Heart right ventricle (tissue), 16 donors: ENCODE results near the gene GALNTL6. TPM values are rescaled to one million over a fixed set of nuclear protein-coding genes. Genes with fewer than 3 reads are reported as not detected.

Experiments
- ATAC-seq, 8 donors: fragments of 200-7000 bp; cut with Tn5 transposase; one replicate each; pipeline ENCODE4 v1.9.1; 2020; ENCODE audit warnings: mild to moderate bottlenecking in 8 of 8, moderate library complexity in 8 of 8, moderate number of reproducible peaks in 1 of 8
- DNase-seq, 2 donors: peaks; one replicate each; pipeline ENCODE4 v3.0.0-alpha.2; 2020
- H3K27ac ChIP-seq, 10 donors: fragments of 200-600 bp; sonication (generic) in 2 of 10; one replicate each; pipeline versions ENCODE4 v1.5.0 to v1.8.0; 2020 to 2022; ENCODE audit warnings: mild to moderate bottlenecking in 3 of 10
- H3K27me3 ChIP-seq, 7 donors: fragments of 200-600 bp; one replicate each; pipeline ENCODE4 v1.8.0; 2021 to 2022; ENCODE audit warnings: mild to moderate bottlenecking in 2 of 7
- H3K36me3 ChIP-seq, 9 donors: fragments of 200-600 bp; sonication (generic) in 1 of 9; one replicate each; pipeline versions ENCODE4 v1.5.0 to v1.8.0; 2020 to 2022; ENCODE audit warnings: mild to moderate bottlenecking in 2 of 9
- H3K4me1 ChIP-seq, 9 donors: fragments of 200-600 bp; sonication (generic) in 1 of 9; one replicate each; pipeline versions ENCODE4 v1.5.0 to v1.8.0; 2020 to 2022; ENCODE audit warnings: mild to moderate bottlenecking in 4 of 9
- H3K4me3 ChIP-seq, 10 donors: fragments of 200-600 bp; sonication (generic) in 2 of 10; one replicate each; pipeline versions ENCODE4 v1.5.0 to v1.8.0; 2020 to 2022; ENCODE audit warnings: mild to moderate bottlenecking in 7 of 10, moderate library complexity in 2 of 10
- H3K9me3 ChIP-seq, 11 donors: fragments of 200-600 bp in 10 of 11; sonication (generic) in 2 of 11; one replicate each; pipeline versions ENCODE4 v1.5.0 to v1.8.0; 2013 to 2022; ENCODE audit warnings: mild to moderate bottlenecking in 2 of 11, control low read depth in 1 of 11, moderate library complexity in 1 of 11
- WGBS, 2 donors: extraction: QIAGEN DNeasy Blood & Tissue Kit; methylation state at CpG; one replicate each; pipeline ENCODE4 v1.1.7; 2013; ENCODE audit warnings: inconsistent platforms in 1 of 2; 5-methylcytosine and 5-hydroxymethylcytosine counted together
- intact Hi-C, 10 donors: fragments of 100-400 bp; cut with DNase I; formaldehyde crosslinking; loops; one replicate each; pipeline versions ENCODE4 v1.11.1 to v1.14.2; 2022
- polyA plus RNA-seq, 2 donors: library from polyadenylated mRNA; stranded (reverse); fragments of 200-250 nt; gene quantifications; one replicate each; pipeline ENCODE4 v1.2.3, GENCODE V29; 2013
- total RNA-seq, 10 donors: library from RNA; stranded (reverse); fragmentation: NEBNext Ultra II Directional in 3 of 10; extraction: Animal tissue kit (Norgen Biotek cat#: 25700) in 3 of 10; gene quantifications; one replicate each; pipeline versions ENCODE4 v1.2.1 to v1.2.4, GENCODE V29; 2021 to 2023
- TF ChIP-seq, protein P1 (sequence below), 9 donors: fragments of 200-600 bp; sonication (generic) in 2 of 9; IDR thresholded peaks; one replicate each; pipeline versions ENCODE4 v1.5.0 to v1.8.0; 2021 to 2022; ENCODE audit warnings: antibody characterized with exemption in 9 of 9, mild to moderate bottlenecking in 5 of 9, moderate library complexity in 1 of 9
- donor health status: Arrhythmogenic right ventricular cardiomyopathy.
- donor health status: ischemic (EF 13 %, LVEDD 7.1; RV severe dilation, severe dysfunction).
- donor health status: healthy with polysubstance abuse.
- donor health status: DM: no; HTN: yes; CAD: no.
- donor health status: DM: no; HTN: no; CAD: no.
- donor health status: ischemic (EF 25% LVEDD 6.9; RV normal size, moderate dysfunction).
- donor health status: ischemic (EF 25% LVEDD 5.7; RV mildly dilated, moderate dysfunction).
- donor health status: healthy.
- donor health status: DM: yes; HTN: yes; CAD: no.
- donor health status: Ischemic cardiomyopathy.
- donor health status: ischemic (EF 35%, LVEDD 5.7; RV mildly dilated, moderate dysfunction).
- donor health status: nonischemic (EF 11% LVEDD 7.7; RV severe dilation, severe dysfunction).
- donor health status: DM: yes; HTN: yes; CAD: no.
- donor health status: PGD.
- donor health status: ischemic (EF 29% LVEDD 5.4; RV normal size, mild dysfunction).
- donor health status: nonischemic (EF 23%, LVEDD 6.1; RV moderate dilation, normal function).

The GALNTL6 gene
- total and polyA plus RNA-seq, 12 donors: 0.14 to 2.6 (median 0.49) TPM; not detected in 6

DNA sequence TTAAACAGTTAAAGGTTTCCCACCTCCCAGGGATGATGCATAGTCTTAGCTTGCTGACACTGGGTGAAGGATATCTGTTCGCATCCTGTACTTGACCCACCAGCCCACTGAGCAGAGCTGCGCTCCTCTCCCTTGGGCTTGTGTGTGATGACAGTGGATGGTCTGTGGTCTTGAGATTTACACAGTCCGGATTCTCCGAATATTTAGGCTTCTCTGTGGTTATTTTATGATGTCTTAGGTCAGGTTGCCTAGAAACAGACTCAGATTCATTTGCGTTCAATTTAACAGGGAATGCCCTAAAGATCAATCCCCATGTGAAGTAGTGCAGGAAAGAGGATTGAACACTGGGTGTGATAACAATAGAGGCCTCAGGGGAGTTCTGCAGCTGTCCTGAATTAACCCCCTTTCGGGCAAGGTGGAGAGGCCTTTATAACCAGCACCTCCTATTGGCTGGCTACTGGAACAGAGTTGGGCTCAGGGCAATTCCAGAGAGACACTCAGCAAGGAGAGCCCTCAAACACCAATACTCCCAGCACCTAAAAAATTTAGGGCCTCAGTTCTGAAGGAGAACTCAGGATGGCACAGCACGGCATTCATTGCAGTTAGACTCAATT lies 702.2 kb downstream of the GALNTL6 start:
- intact Hi-C loops: no loop called here
- ATAC-seq: no peak

DNA sequence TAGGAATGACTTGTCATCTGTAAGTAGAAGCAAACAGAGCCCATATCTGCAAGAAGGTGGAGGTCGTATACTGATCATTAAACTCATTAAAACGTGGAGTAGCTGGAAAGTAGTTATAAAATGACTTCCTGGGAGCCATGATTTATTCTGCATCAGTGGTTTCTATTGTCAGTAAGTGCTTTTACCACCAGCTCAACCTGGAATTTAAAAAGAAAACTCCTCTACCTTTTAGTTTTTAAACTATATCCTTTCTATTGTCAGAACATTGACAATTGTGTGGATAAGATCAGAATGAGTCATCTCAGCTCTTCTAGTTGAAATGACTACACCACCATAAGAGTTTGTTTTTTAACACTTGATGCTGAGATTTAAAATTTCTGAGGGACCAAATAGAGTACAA lies 704.2 kb downstream of the GALNTL6 start:
- Histone ChIP-seq H3K27me3 (no peaks in the 10 kb centered on the region), H3K36me3 (no peaks in the 10 kb centered on the region), H3K4me1 (no peaks in the 10 kb centered on the region), H3K9me3 (peaks cover 0 to 5% (median 0%) of the 10 kb centered on the region in 11 donors), H3K27ac (no peak overlapping the region), H3K4me3 (no peak overlapping the region)
- 51 to 56% methylated on average over 2 of the region's 2 CpGs for whole genome bisulfite sequencing, 2 donors
- intact Hi-C loops: no loop called here
- ATAC-seq: no peak
- no peak for DNase-seq
- TF ChIP-seq, protein P1, sequence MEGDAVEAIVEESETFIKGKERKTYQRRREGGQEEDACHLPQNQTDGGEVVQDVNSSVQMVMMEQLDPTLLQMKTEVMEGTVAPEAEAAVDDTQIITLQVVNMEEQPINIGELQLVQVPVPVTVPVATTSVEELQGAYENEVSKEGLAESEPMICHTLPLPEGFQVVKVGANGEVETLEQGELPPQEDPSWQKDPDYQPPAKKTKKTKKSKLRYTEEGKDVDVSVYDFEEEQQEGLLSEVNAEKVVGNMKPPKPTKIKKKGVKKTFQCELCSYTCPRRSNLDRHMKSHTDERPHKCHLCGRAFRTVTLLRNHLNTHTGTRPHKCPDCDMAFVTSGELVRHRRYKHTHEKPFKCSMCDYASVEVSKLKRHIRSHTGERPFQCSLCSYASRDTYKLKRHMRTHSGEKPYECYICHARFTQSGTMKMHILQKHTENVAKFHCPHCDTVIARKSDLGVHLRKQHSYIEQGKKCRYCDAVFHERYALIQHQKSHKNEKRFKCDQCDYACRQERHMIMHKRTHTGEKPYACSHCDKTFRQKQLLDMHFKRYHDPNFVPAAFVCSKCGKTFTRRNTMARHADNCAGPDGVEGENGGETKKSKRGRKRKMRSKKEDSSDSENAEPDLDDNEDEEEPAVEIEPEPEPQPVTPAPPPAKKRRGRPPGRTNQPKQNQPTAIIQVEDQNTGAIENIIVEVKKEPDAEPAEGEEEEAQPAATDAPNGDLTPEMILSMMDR (IDR thresholded peaks at IDR 0.05): no peak

More for the DNA sequence above, 702.2 kb downstream of the GALNTL6 start:
- Histone ChIP-seq H3K4me1 (no peaks in the 10 kb centered on the region), H3K27ac (no peak overlapping the region), H3K9me3 (peaks cover 0 to 5% (median 0%) of the 10 kb centered on the region in 11 donors), H3K36me3 (no peaks in the 10 kb centered on the region), H3K4me3 (no peak overlapping the region), H3K27me3 (no peaks in the 10 kb centered on the region)
- DNase-seq: no peak
- 71 to 79% methylated on average over 7 of the region's 7 CpGs for WGBS, 2 donors
- TF ChIP-seq, protein P1 (IDR thresholded peaks at IDR 0.05): no peak

DNA sequence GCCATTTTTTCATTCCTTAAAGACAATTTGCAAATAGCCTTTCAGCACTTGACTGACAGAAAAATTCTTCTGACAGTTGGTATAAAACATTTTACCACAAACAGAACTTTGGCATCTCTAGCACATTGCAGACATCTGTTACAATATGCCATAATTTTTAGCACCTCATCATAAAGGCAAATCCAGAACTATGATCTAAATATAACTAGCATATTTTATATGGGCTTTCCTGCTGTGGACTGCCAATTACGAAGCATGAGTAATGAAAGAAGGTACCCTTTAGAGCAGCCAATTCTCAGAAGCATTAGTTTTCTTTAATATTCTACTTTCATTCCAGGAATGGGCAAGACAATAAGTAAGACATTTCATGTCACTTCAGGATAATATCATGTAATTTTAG lies 708.0 kb downstream of the GALNTL6 start:
- DNase-seq: no peak
- Histone ChIP-seq H3K36me3 (no peaks in the 10 kb centered on the region), H3K4me1 (no peaks in the 10 kb centered on the region), H3K4me3 (no peak overlapping the region), H3K27ac (no peak overlapping the region), H3K27me3 (no peaks in the 10 kb centered on the region), H3K9me3 (no peaks in the 10 kb centered on the region)
- 72 to 81% methylated on average over 1 of the region's 1 CpG for WGBS, 2 donors
- TF ChIP-seq, protein P1 (IDR thresholded peaks at IDR 0.05): no peak
- ATAC-seq: no peak
- intact Hi-C loops: no loop called here

DNA sequence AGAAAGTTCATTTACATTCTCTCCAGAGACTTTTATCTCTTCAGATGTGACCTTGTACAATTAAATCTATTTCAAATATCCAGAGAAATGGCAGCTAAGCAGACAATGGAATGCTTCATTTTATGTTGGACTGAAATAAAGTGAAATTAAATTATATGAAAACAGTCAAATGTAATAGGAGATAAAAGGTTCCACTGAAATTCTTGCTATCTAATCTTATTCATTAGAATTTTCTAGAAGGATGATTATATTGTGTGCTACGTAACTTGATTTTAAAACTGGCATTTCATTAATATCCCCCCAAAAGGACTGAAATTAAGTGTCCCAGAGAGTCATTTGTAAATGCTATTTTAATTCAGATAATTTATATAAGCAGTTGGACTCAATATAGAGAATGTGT lies 708.5 kb downstream of the GALNTL6 start:
- H3K4me3 ChIP-seq: no peak overlapping the region
- intact Hi-C loops: no loop called here

More for the DNA sequence above, 708.5 kb downstream of the GALNTL6 start:
- no peaks in the 10 kb centered on the region for H3K27me3 ChIP-seq
- no peaks in the 10 kb centered on the region for H3K9me3 ChIP-seq
- WGBS, 2 donors: 65 to 78% methylated on average over 1 of the region's 1 CpG
- ATAC-seq (no peak), DNase-seq (no peak)
- no peak overlapping the region for H3K27ac ChIP-seq
- H3K36me3 ChIP-seq: no peaks in the 10 kb centered on the region
- TF ChIP-seq, protein P1 (IDR thresholded peaks at IDR 0.05): no peak
- H3K4me1 ChIP-seq: no peaks in the 10 kb centered on the region
